ENCODE results near the gene SSR4. TPM values are rescaled to one million over a fixed set of nuclear protein-coding genes. Genes with fewer than 3 reads are reported as not detected.

The SSR4 gene
- total RNA-seq, 1 donor from 2014 or later = 128 TPM

DNA sequence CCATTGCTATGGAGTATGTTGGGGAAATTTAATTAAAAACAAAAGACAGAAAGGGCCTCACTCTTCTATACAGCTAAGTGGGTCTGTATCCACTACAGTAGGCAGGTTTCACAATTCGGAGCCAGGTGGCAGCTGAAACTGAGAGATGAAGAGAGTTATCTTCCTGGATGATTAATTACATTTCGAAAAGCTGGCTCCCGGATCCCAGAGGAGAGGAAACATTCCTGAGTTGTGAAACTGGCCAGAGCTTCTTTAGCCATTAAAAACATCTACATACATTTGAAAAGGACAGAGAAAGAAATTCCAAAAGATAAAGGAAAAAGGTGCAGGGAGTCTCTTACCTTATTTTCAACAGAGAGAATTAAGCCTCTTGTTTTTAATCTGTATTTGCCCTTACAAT lies 51.4 kb downstream of the SSR4 start:
- TF ChIP-seq, protein P1, sequence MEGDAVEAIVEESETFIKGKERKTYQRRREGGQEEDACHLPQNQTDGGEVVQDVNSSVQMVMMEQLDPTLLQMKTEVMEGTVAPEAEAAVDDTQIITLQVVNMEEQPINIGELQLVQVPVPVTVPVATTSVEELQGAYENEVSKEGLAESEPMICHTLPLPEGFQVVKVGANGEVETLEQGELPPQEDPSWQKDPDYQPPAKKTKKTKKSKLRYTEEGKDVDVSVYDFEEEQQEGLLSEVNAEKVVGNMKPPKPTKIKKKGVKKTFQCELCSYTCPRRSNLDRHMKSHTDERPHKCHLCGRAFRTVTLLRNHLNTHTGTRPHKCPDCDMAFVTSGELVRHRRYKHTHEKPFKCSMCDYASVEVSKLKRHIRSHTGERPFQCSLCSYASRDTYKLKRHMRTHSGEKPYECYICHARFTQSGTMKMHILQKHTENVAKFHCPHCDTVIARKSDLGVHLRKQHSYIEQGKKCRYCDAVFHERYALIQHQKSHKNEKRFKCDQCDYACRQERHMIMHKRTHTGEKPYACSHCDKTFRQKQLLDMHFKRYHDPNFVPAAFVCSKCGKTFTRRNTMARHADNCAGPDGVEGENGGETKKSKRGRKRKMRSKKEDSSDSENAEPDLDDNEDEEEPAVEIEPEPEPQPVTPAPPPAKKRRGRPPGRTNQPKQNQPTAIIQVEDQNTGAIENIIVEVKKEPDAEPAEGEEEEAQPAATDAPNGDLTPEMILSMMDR (conservative IDR thresholded peaks at IDR 0.05; ENCODE audit: low read depth, low read length) = no peak
- DNase-seq (ENCODE audit: low read depth) = no peak
- no peak overlapping the region for H3K4me3 ChIP-seq (ENCODE audit: low read depth, low read length)

Other genes with a start within 250 kb of the SSR4 start
- 31.4 and 48.3 TPM in 2 replicates for gene CCNQ, start 195.5 kb upstream of the SSR4 start, total RNA-seq
- gene DUSP9, start 147.5 kb upstream of the SSR4 start, total RNA-seq = 3.1 and 5.9 TPM in 2 replicates
- 0.86 TPM in 1 of 2 replicates, not detected in the other for gene PNCK, start 120.9 kb upstream of the SSR4 start, total RNA-seq
- gene SLC6A8, start 106.7 kb upstream of the SSR4 start, total RNA-seq = 20.0 and 30.5 TPM in 2 replicates
- gene BCAP31, start 70.3 kb upstream of the SSR4 start, total RNA-seq = 155 and 163 TPM in 2 replicates
- gene ABCD1, start 69.8 kb upstream of the SSR4 start, total RNA-seq = 8.2 and 12.6 TPM in 2 replicates
- gene PLXNB3, start 30.4 kb upstream of the SSR4 start, total RNA-seq = 2.9 and 7.4 TPM in 2 replicates
- gene SRPK3, start 13.6 kb upstream of the SSR4 start, total RNA-seq = 0.17 TPM in 1 of 2 replicates, not detected in the other
- 62.2 and 91.4 TPM in 2 replicates for gene IDH3G, start 293 bp upstream of the SSR4 start, total RNA-seq
- gene PDZD4, start 35.9 kb downstream of the SSR4 start, total RNA-seq = under 0.01 and 0.17 TPM in 2 replicates
- 35.7 and 62.1 TPM in 2 replicates for gene L1CAM, start 91.5 kb downstream of the SSR4 start, total RNA-seq
- 0.22 and 1.4 TPM in 2 replicates for gene AVPR2, start 110.0 kb downstream of the SSR4 start, total RNA-seq
- gene ARHGAP4, start 131.6 kb downstream of the SSR4 start, total RNA-seq = 11.6 and 20.2 TPM in 2 replicates
- gene NAA10, start 140.4 kb downstream of the SSR4 start, total RNA-seq = 88.0 and 171 TPM in 2 replicates
- gene RENBP, start 150.0 kb downstream of the SSR4 start, total RNA-seq = 0.92 and 1.5 TPM in 2 replicates
- 59.7 and 61.9 TPM in 2 replicates for gene HCFC1, start 177.2 kb downstream of the SSR4 start, total RNA-seq
- gene TMEM187, start 178.1 kb downstream of the SSR4 start, total RNA-seq = 2.3 and 4.3 TPM in 2 replicates
- 131 and 219 TPM in 2 replicates for gene IRAK1, start 225.2 kb downstream of the SSR4 start, total RNA-seq